ENCODE results near the gene KIAA0319L.
"Not testable (repeated sequence)": the region's sequence is repeated elsewhere in the genome, so short reads cannot be mapped to it uniquely, and the experiment has no call there.

KIAA0319L gene

DNA sequence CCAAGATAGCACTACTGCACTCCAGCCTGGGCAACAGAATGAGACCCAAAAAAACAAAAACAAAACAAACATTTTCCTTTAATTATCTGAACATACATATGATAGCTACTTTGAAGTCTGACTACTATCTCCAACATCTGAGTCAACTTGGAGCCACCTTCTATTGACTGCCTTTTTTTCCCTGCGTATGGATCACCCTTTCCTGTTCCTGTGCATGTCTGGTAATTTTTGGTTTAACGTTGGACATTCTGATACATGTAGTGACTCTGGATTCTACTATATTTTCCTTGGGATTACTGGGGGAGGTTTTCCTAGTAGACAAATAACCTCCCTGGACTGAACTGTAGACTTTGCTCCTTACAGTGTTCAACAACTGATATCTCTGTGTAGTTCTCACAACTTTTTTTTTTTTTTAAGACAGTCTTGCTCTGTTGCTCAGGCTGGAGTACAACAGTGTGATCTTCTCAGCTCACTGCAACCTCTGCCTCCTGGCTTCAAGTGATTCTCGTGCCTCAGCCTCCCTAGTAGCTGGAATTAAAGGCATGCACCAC, 70.3 kb downstream of the KIAA0319L start:
- no peak for DNase-seq (ENCODE audit: low spot score)

DNA sequence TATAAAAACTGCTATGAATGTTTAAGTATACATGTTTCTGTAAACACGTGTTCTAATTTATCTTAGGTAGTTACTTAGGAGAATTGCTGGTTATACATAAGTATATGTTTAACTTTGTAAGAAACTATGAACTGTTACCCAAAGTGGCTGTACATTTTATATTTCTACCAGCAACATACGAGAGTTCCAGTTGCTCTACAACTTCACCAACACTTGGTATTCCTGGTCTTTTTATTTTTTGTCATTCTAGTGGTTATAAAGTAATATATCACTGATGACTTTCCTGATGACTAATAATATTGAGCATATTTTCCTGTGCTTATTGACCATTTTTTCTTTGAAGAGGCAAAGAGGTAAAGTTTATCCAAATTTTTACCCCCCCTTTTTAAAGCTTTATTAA, 76.0 kb downstream of the KIAA0319L start:
- no peak for DNase-seq (ENCODE audit: low spot score)

DNA sequence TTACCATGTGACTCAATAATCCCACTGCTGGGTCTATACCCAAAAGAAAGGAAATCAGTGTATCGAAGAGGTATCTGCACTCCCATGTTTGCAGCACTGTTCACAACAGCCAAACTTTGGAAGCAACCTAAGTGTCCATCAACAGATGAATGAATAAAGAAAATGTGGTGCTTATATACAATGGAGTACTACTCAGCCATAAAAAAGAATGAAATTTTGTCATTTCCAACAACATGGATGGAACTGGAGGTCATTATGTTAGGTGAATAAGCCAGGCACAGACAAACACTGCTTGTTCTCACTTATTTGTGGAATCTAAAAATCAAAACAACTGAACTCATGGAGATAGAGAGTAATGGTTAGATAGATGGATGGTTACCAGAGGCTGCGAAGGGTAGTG, 79.3 kb downstream of the KIAA0319L start:
- no peak for DNase-seq (ENCODE audit: low spot score)

DNA sequence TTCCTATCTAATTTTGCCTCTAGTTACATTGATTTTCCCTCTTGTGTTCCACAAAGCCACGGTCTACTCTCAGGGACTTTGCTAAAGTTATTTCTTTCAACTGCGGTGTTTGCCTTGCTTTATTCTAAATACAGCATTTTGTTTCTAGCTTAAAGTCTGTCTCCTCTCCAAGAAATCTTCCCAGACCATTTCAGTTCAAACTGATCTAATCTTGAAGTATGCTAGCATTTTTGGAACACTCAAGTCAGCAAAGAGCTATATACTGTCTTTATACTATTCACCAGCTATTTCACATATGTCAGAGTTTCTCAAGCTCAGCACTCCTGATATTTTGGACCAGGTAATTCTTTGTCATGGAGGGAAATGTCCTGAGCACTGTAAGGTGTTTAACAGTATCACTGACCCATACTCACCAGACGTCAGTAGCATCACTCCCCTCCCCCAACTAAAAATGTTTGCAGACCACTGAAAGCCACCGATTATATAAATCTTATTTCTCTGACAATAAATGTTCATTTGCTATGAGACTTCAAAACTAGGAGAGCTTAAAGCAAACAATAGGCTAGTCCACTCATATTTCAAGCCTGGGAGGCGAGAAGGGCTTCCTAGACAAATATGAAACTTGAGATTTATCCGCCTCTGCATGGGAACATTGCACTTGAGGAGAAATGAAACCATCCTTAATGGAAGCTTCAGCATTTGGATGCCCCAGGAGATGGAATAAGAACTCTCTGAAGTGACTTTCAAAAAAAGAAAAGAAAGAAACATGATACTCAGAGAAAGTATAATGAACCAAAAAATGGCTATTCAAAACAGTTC, 81.1 kb downstream of the KIAA0319L start:
- DNase-seq (ENCODE audit: low spot score) = no peak

GRCh38 chr1:35475356-35475755, 81.8 kb downstream of the KIAA0319L start:
- DNase-seq (ENCODE audit: low spot score) = no peak

DNA sequence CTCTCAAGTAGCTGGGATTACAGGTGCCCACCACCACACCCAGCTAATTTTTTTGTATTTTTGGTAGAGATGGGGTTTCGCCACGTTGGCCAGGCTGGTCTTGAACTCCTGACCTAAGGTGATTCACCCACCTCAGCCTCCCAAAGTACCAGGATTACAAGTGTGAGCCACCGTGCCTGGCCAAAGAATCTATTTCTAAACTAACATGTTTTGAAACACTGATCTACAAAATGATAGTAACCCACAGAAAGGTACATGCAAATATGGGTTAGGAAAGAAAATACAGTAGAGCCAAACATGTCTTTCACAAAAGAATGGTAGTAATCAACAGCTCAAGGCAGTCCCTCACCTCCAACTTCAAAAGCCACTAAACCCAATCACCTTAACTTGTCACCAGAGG, 84.0 kb downstream of the KIAA0319L start:
- DNase-seq (ENCODE audit: low spot score) = not testable (repeated sequence)

DNA sequence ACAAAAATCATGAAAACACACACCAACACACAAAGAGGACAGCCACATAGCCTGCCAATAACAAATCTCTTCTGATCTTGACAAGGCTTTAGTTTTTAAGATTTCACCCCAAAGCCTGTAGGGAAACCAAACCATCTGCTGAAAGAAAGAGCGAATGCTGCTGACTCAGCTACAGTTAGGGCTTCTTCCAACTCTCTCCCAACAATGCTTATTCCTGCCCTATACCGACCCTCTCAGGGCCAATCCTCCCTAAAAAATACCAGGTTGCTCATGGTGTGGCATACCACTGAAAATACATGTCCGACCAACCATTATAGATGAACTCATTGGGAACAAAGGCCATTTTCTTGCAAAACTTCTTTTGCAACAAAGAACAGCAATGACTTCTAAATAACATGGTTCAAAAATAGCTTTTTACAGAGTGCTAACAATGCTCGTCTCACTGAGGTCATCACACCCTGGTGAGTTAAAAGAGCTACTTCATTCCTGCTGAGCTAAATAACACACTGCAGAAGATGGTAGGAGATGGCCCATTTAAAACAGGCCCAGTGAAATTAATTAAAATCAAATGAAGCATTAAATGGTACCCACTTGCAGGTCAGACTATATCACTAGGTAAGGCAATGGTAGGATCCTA, 86.1 kb downstream of the KIAA0319L start:
- DNase-seq (ENCODE audit: low spot score) = no peak

- DNase-seq (ENCODE audit: low spot score) = no peak
Measured at GRCh38 chr1:35466120-35466519, 91.1 kb downstream of the KIAA0319L start.

DNA sequence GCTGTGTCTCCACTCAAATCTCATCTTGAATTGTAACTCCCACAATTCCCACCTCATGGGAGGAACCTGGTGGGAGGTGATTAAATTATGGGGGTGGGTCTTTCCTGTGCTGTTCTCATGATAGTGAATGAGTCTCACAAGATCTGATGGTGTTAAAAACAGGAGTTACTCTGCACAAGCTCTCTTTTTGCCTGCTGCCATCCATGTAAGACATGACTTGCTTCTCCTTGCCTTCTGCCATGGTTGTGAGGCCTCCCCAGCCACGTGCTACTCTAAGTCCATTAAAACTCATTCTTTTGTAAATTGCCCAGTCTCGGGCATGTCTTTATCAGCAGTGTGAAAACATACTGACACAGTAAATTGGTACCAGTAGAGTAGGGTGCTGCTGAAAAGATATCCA, 93.5 kb downstream of the KIAA0319L start:
- DNase-seq (ENCODE audit: low spot score) = not testable (repeated sequence)

DNA sequence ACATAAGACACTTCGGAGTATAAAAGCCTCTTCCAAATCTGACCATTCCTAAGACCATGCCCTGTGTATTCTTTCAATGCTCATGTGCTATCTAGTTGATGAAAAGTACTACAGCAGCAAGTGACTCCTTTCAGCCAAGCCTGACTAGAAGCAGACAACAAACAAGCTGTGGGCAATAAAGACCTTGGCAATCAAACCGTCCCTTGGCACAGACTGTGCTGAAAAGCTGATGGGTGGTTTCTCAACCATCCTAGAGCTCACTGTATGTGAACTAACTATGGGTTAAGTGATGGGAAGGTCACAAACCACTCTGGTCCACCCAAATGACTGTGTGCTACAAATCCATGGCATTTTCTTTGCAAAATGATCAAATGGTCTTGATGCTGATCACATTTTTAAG, 94.0 kb downstream of the KIAA0319L start:
- DNase-seq (ENCODE audit: low spot score) = no peak

- DNase-seq (ENCODE audit: low spot score) = no peak
Measured at GRCh38 chr1:35461966-35462651, 95.1 kb downstream of the KIAA0319L start.

GRCh38 chr1:35460796-35461195, 96.4 kb downstream of the KIAA0319L start:
- no peak for DNase-seq (ENCODE audit: low spot score)

DNA sequence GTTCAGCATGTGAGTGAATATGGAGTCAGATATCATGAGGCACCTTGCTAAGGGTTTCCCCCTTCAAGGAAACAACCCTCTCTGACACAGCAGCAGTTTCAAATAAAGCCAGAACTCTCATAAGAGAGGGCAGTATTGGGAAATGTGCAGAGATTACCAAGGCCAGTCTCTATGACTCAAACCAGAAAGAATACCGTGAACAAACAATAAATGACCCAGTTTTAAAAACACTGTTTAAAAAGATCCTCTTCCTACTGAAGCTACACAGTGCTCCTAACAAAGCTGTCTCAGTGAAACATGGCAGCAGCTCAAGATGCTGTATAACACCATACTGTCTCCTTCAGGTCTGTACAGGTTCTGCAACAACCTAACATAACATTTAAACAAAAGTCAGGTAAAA, 102.6 kb downstream of the KIAA0319L start:
- DNase-seq (ENCODE audit: low spot score) = no peak

DNA sequence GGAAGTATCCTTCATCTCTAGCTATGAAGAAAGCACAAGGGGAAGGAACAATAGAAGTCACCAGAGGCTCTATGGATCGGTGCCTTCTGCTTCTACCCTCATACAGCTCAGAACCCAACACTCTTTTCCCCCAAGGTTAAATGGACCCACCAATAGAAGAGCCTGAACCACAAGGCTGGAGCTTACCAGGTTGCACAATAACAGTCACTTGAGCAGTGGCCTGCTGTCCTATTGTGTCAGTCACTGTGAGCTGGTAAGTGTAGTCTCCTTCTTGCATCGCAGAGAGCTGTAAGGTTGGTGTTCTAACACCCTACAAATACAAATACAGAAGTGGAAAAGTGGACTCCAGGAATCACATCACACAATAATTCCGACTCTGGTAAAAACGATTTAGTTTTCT, 103.0 kb downstream of the KIAA0319L start:
- DNase-seq (ENCODE audit: low spot score) = no peak

- DNase-seq (ENCODE audit: low spot score) = no peak
Measured at GRCh38 chr1:35453031-35453430, 104.2 kb downstream of the KIAA0319L start.

GRCh38 chr1:35452106-35452774, 105.0 kb downstream of the KIAA0319L start:
- DNase-seq (ENCODE audit: low spot score) = peak; percentile 58

- peak; percentile 82 for DNase-seq (ENCODE audit: low spot score)
Measured at GRCh38 chr1:35451125-35451528, 106.1 kb downstream of the KIAA0319L start.

GRCh38 chr1:35449334-35450008, 107.7 kb downstream of the KIAA0319L start:
- DNase-seq (ENCODE audit: low spot score) = no peak

DNA sequence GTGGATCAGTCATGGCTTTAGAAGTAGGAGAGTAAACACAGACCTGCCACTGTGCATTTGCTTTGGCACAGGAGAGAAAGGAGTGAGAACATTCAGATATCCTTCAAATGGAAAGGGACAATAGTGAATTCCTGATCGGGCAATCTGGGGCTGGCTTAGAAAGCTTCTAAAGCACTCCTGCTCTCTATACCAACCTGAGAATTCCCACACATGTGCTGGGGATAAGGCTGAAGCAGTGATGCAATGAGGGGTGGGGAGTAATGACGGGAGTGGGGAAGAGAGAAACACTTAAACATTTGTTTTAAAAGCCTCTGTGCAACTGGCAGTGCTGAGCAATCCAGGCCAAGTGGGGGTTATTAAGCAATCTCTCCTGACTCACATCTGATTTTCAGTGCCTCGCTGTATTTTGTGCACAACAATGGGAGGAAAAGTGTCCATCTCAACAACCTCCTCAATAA, 108.8 kb downstream of the KIAA0319L start:
- no peak for DNase-seq (ENCODE audit: low spot score)

DNA sequence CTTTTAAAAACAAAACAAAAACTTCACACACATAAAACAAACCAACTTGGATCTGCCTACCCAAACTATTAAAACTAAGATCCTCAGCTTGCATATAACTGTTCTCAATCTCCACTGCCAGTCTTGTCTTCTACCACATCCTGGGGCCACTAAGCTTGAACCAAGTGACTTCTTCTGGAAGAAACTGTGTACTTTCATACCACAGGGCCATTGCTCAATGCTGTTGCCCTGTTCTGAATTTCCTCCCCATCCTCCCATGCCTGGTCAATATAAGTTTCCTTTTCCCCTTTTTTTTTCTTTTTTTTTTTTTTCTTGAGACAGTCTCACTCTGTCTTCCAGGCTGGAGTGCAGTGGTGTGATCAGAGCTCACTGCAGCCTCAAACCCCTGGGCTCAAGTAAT, 109.9 kb downstream of the KIAA0319L start:
- no peak for DNase-seq (ENCODE audit: low spot score)

GRCh38 chr1:35444519-35444774, 112.8 kb downstream of the KIAA0319L start:
- no peak for DNase-seq (ENCODE audit: low spot score)
